Endothelial cell of umbilical vein (primary cell): Measurements from ENCODE around the gene CHURC1.

Experiments used
- MYC ChIP-seq: IDR thresholded peaks from one replicate; pipeline ENCODE4 v1.6.1; 2011; ENCODE audit warnings: mild to moderate bottlenecking, low read depth, low read length
- POLR2AphosphoS5 ChIP-seq: IDR thresholded peaks from 2 replicates; pipeline ENCODE4 v1.6.1; 2012; ENCODE audit warnings: low read depth, mild to moderate bottlenecking, control low read depth, low read length, moderate library complexity; ENCODE audit not compliant: insufficient read depth

GRCh38 chr14:64960762-64961276, 46.6 kb downstream of the CHURC1 start:
- no peak for TF ChIP-seq MYC
- no peak for TF ChIP-seq POLR2AphosphoS5
